ENCODE measurements around the gene BST2. TPM values are rescaled to one million over a fixed set of nuclear protein-coding genes. Genes with fewer than 3 reads are reported as not detected.

Gene BST2
- total and polyA plus RNA-seq, 10 donors, result 91.4 to 257 (median 168) TPM

- 60 to 68% (median 61%) methylated on average over 34 to 35 of the region's 36 CpGs for WGBS, 5 donors
- H3K4me1 ChIP-seq, result peaks cover 21 to 73% (median 49%) of the 10 kb centered on the region in 6 donors
- intact Hi-C loops (cut with DNase I; ENCODE audit: low total_unique reads), result no loop called here
- no peak for DNase-seq
- TF ChIP-seq, protein P1, sequence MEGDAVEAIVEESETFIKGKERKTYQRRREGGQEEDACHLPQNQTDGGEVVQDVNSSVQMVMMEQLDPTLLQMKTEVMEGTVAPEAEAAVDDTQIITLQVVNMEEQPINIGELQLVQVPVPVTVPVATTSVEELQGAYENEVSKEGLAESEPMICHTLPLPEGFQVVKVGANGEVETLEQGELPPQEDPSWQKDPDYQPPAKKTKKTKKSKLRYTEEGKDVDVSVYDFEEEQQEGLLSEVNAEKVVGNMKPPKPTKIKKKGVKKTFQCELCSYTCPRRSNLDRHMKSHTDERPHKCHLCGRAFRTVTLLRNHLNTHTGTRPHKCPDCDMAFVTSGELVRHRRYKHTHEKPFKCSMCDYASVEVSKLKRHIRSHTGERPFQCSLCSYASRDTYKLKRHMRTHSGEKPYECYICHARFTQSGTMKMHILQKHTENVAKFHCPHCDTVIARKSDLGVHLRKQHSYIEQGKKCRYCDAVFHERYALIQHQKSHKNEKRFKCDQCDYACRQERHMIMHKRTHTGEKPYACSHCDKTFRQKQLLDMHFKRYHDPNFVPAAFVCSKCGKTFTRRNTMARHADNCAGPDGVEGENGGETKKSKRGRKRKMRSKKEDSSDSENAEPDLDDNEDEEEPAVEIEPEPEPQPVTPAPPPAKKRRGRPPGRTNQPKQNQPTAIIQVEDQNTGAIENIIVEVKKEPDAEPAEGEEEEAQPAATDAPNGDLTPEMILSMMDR (IDR thresholded peaks at IDR 0.05 in 8 of 11, conservative IDR thresholded peaks at IDR 0.05 in 3 of 11), result no peak
- TF ChIP-seq POLR2A (IDR thresholded peaks at IDR 0.05) (no peak), POLR2AphosphoS5 (IDR thresholded peaks at IDR 0.05) (no peak)
- peak overlapping the region; percentile 60 to 80 (median 70) for H3K4me3 ChIP-seq
- H3K9me3 ChIP-seq, result no peaks in the 10 kb centered on the region
- peak overlapping the region in 6 of 8 donors; percentile 92 to 97 (median 94) for H3K27ac ChIP-seq
- peaks cover 0 to 56% (median 29%) of the 10 kb centered on the region in 6 donors for H3K36me3 ChIP-seq
- no peaks in the 10 kb centered on the region for H3K27me3 ChIP-seq (replicated peaks in 1 of 7)
Measured at GRCh38 chr19:17402982-17403855, 2.2 kb downstream of the BST2 start.

DNA sequence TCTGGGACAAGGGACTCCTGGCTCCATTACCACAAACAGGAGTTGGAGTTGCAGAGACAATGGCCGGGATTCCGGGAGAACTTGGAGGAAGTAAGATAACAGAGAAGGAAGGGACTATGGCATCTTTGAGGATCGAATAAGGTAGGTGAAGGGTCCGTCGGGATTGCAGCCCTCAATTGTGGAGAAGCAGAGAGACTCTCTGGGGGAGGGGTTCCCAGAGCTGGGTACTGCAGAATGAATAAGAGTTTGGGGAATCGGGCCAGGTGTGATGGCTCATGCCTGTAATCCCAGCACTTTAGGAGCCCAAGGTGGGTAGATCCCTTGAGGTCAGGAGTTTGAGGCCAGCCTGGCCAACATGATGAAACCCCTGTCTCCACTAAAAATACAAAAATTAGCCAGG lies 3.8 kb downstream of the BST2 start:
- H3K27ac ChIP-seq, result peak overlapping the region in 2 of 8 donors; percentile 21 to 28
- peaks cover 0 to 71% (median 29%) of the 10 kb centered on the region in 6 donors for H3K36me3 ChIP-seq
- intact Hi-C loops (cut with DNase I; ENCODE audit: low total_unique reads), result no loop called here
- no peaks in the 10 kb centered on the region for H3K27me3 ChIP-seq (replicated peaks in 1 of 7)
- TF ChIP-seq POLR2AphosphoS5 (IDR thresholded peaks at IDR 0.05) (no peak), POLR2A (IDR thresholded peaks at IDR 0.05) (no peak)
- TF ChIP-seq, protein P1 (IDR thresholded peaks at IDR 0.05 in 8 of 11, conservative IDR thresholded peaks at IDR 0.05 in 3 of 11), result no peak
- H3K9me3 ChIP-seq, result no peaks in the 10 kb centered on the region
- no peak overlapping the region for H3K4me3 ChIP-seq
- DNase-seq, result no peak
- H3K4me1 ChIP-seq, result peaks cover 14 to 57% (median 33%) of the 10 kb centered on the region in 6 donors
- WGBS, 5 donors, result 74 to 93% (median 80%) methylated on average over 6 of the region's 6 CpGs

DNA sequence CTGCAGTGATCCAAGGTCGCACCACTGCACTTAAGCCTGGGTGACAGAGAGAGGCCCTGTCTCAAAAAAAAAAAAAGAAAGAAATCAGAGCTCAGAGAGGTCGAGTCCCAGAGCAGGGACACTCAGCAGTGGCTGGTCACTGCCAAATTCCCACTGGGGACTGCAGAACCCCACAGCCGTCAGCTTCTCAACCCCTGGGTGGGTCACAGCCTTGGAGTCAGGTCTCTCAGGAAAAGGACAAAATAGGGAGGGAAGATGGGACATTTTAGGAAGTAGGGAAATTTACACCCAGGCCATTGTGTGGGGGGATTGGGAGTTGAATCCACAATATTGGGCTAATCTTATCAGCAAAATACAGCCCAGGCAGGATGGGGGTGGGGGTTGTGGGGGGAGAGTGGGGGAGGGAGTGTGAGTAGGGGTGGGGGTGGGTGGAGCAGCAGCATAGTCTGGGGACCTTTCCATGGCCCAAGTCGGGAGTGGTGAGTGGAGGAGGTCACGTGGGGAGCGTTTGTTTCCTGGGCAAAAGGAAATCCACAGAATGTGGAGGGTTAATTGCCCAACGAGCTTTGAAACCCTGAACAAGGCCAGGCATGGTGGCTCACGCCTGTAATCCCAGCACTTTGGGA lies 6.4 kb downstream of the BST2 start:
- H3K9me3 ChIP-seq, result no peaks in the 10 kb centered on the region
- WGBS, 5 donors, result 41 to 72% (median 60%) methylated on average over 8 of the region's 8 CpGs
- H3K27ac ChIP-seq, result peak overlapping the region in 2 of 8 donors; percentile 11 to 50
- no peak for DNase-seq
- no peaks in the 10 kb centered on the region for H3K27me3 ChIP-seq (replicated peaks in 1 of 7)
- H3K4me3 ChIP-seq, result no peak overlapping the region
- intact Hi-C loops (cut with DNase I; ENCODE audit: low total_unique reads), result loop anchor here (5.0 kb wide), 1 partner anchor 68 kb away; no protein-coding TSS in a partner anchor
- TF ChIP-seq, protein P1 (IDR thresholded peaks at IDR 0.05 in 8 of 11, conservative IDR thresholded peaks at IDR 0.05 in 3 of 11), result no peak
- TF ChIP-seq POLR2A (IDR thresholded peaks at IDR 0.05) (no peak), POLR2AphosphoS5 (IDR thresholded peaks at IDR 0.05) (no peak)
- peaks cover 0 to 71% (median 29%) of the 10 kb centered on the region in 6 donors for H3K36me3 ChIP-seq
- H3K4me1 ChIP-seq, result peaks cover 17 to 48% (median 27%) of the 10 kb centered on the region in 6 donors

All from spleen (tissue), 11 donors.